SU-DHL-6 (cell line): ENCODE results near the gene PTPRG.

Source experiments
- H2AFZ ChIP-seq: fragments of 200-600 bp; sonication (generic); 2 replicates; pipeline ENCODE4 v1.6.1; 2014; ENCODE audit warnings: low read depth, mild to moderate bottlenecking, moderate library complexity, mixed read lengths, antibody characterized with exemption, low read length; ENCODE audit not compliant: severe bottlenecking
- H3F3A ChIP-seq: fragments of 200-600 bp; shearing (Covaris generic); 2 replicates; pipeline ENCODE4 v1.6.0; 2016; ENCODE audit warnings: antibody characterized with exemption, mild to moderate bottlenecking; ENCODE audit not compliant: insufficient read depth
- H3K27ac ChIP-seq: fragments of 200-600 bp; sonication (generic); 2 replicates; pipeline ENCODE4 v1.5.1; 2016; ENCODE audit warnings: low read depth, mild to moderate bottlenecking, low read length, moderate library complexity, mixed read lengths
- H3K27me3 ChIP-seq: fragments of 200-600 bp; sonication (generic), shearing (Covaris generic); 2 replicates; pipeline ENCODE4 v1.6.0; 2014; ENCODE audit warnings: mild to moderate bottlenecking, low read length
- H3K36me3 ChIP-seq: fragments of 200-600 bp; sonication (generic); 2 replicates; pipeline ENCODE4 v1.6.1; 2014; ENCODE audit warnings: mild to moderate bottlenecking, low read length, mixed read lengths
- H3K4me2 ChIP-seq: fragments of 300-600, 200-600 bp; shearing (Covaris generic), sonication (generic); 2 replicates; pipeline ENCODE4 v1.6.0; 2014; ENCODE audit warnings: low read length, low read depth, mild to moderate bottlenecking; ENCODE audit not compliant: poor library complexity, severe bottlenecking
- H3K4me3 ChIP-seq: fragments of 200-600 bp; sonication (generic); 2 replicates; pipeline ENCODE4 v1.5.1; 2014; ENCODE audit warnings: antibody characterized with exemption, low read length, mild to moderate bottlenecking, mixed read lengths; ENCODE audit not compliant: insufficient read depth, poor library complexity, severe bottlenecking
- H3K79me2 ChIP-seq: fragments of 200-600 bp; sonication (generic); 2 replicates; pipeline ENCODE4 v1.6.1; 2014; ENCODE audit warnings: mild to moderate bottlenecking, low read length, moderate library complexity; ENCODE audit not compliant: insufficient read depth
- H3K9ac ChIP-seq: fragments of 200-600 bp; sonication (generic); 2 replicates; pipeline ENCODE4 v1.7.0; 2014; ENCODE audit warnings: mild to moderate bottlenecking, low read length
- H3K9me2 ChIP-seq: fragments of 200-600 bp; sonication (generic); replicated peaks from 2 replicates; pipeline ENCODE4 v1.6.1; 2014; ENCODE audit warnings: low read length; ENCODE audit not compliant: insufficient read depth
- H3K9me3 ChIP-seq: fragments of 200-600 bp; sonication (generic); 2 replicates; pipeline ENCODE4 v1.6.1; 2014; ENCODE audit warnings: low read length, mixed read lengths; ENCODE audit not compliant: insufficient read depth
- H4K20me1 ChIP-seq: fragments of 200-600 bp; sonication (generic); 2 replicates; pipeline ENCODE4 v1.6.1; 2014; ENCODE audit warnings: low read depth, mild to moderate bottlenecking, antibody characterized with exemption, low read length, moderate library complexity, mixed read lengths
- CTCF ChIP-seq: fragments of 200-600 bp; sonication (generic); IDR thresholded peaks from one replicate; pipeline ENCODE4 v1.5.1; 2017; ENCODE audit warnings: antibody characterized with exemption, mild to moderate bottlenecking, low read length, moderate library complexity; ENCODE audit not compliant: insufficient read depth, poor library complexity, severe bottlenecking
- EZH2phosphoT487 ChIP-seq: fragments of 200-600 bp; sonication (generic), shearing (Covaris generic); conservative IDR thresholded peaks from 2 replicates; pipeline ENCODE4 v1.6.1; 2018; ENCODE audit warnings: mild to moderate bottlenecking, antibody characterized with exemption, low read length, moderate library complexity, mixed read lengths

The PTPRG gene

GRCh38 chr3:61805510-61806080 lies 244.2 kb downstream of the PTPRG start:
- no peak overlapping the region for H3K4me3 ChIP-seq
- no peak overlapping the region for H2AFZ ChIP-seq
- H3K27me3 ChIP-seq = no peaks in the 10 kb centered on the region
- no peaks in the 10 kb centered on the region for H3K9me3 ChIP-seq
- no peak overlapping the region for H3K27ac ChIP-seq
- no peaks in the 10 kb centered on the region for H3K9me2 ChIP-seq
- no peaks in the 10 kb centered on the region for H3K79me2 ChIP-seq
- H3K36me3 ChIP-seq = no peaks in the 10 kb centered on the region
- no peaks in the 10 kb centered on the region for H3F3A ChIP-seq
- H3K4me2 ChIP-seq = no peak overlapping the region
- no peaks in the 10 kb centered on the region for H4K20me1 ChIP-seq
- H3K9ac ChIP-seq = no peak overlapping the region
- TF ChIP-seq CTCF (no peak), EZH2phosphoT487 (no peak)

DNA sequence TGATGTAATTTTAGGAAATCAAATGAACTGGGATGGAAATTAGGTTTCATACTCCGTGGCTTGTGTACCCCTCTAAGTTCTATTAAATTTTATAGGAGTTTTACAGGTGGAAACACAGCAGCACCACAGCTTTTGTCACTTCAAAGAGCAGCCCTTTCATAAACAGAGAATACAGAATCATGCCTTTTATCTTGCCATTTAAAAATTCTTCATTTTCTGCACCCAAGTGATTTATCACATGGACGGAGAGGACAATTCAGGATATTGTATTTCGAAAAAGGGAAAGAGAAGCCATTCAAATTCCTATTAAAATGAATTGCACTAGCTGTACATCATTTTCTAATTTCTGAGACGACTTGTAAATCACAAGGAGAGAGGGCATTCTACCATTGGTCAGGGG lies 245.4 kb downstream of the PTPRG start:
- no peak overlapping the region for H3K4me3 ChIP-seq
- H4K20me1 ChIP-seq = no peaks in the 10 kb centered on the region
- TF ChIP-seq CTCF (no peak), EZH2phosphoT487 (no peak)
- H3K9ac ChIP-seq = no peak overlapping the region
- no peaks in the 10 kb centered on the region for H3K79me2 ChIP-seq
- H2AFZ ChIP-seq = no peak overlapping the region
- no peaks in the 10 kb centered on the region for H3F3A ChIP-seq
- H3K27me3 ChIP-seq = no peaks in the 10 kb centered on the region
- H3K9me3 ChIP-seq = no peaks in the 10 kb centered on the region
- H3K27ac ChIP-seq = no peak overlapping the region
- no peaks in the 10 kb centered on the region for H3K36me3 ChIP-seq
- no peak overlapping the region for H3K4me2 ChIP-seq
- H3K9me2 ChIP-seq = no peaks in the 10 kb centered on the region

GRCh38 chr3:61807865-61808276 lies 246.5 kb downstream of the PTPRG start:
- no peaks in the 10 kb centered on the region for H3F3A ChIP-seq
- no peak overlapping the region for H3K4me2 ChIP-seq
- no peak overlapping the region for H2AFZ ChIP-seq
- no peak overlapping the region for H3K4me3 ChIP-seq
- H4K20me1 ChIP-seq = no peaks in the 10 kb centered on the region
- TF ChIP-seq CTCF (no peak), EZH2phosphoT487 (no peak)
- no peaks in the 10 kb centered on the region for H3K9me3 ChIP-seq
- H3K36me3 ChIP-seq = no peaks in the 10 kb centered on the region
- H3K27ac ChIP-seq = no peak overlapping the region
- H3K27me3 ChIP-seq = no peaks in the 10 kb centered on the region
- H3K9ac ChIP-seq = no peak overlapping the region
- no peaks in the 10 kb centered on the region for H3K79me2 ChIP-seq
- H3K9me2 ChIP-seq = no peaks in the 10 kb centered on the region
